DND-41 (cell line): Measurements from ENCODE around the gene DCUN1D4.

Source experiments
- ATAC-seq: fragments of 200-7000 bp; cut with Tn5 transposase; 3 replicates; pipeline ENCODE4 v1.9.1; 2021; ENCODE audit warnings: low read depth; ENCODE audit not compliant: insufficient read depth
- DNase-seq: peaks from one replicate; pipeline ENCODE4 v3.0.0-alpha.2; 2020
- H2AFZ ChIP-seq: 2 replicates; pipeline ENCODE4 v1.6.0; 2012; ENCODE audit warnings: low read depth, low read length
- H3K27ac ChIP-seq: 2 replicates; pipeline ENCODE4 v1.5.1; 2012; ENCODE audit warnings: low read length, inconsistent platforms
- H3K27me3 ChIP-seq: fragments of 200-600 bp; sonication (generic); 2 replicates; pipeline ENCODE4 v1.6.0; 2012; ENCODE audit warnings: low read length, mild to moderate bottlenecking, inconsistent platforms; ENCODE audit not compliant: insufficient read depth, poor library complexity
- H3K36me3 ChIP-seq: 2 replicates; pipeline ENCODE4 v1.5.1; 2012; ENCODE audit warnings: low read length, inconsistent platforms; ENCODE audit not compliant: insufficient read depth
- H3K4me1 ChIP-seq: 2 replicates; pipeline ENCODE4 v1.5.1; 2012; ENCODE audit warnings: mild to moderate bottlenecking, low read length; ENCODE audit not compliant: insufficient read depth
- H3K4me2 ChIP-seq: 2 replicates; pipeline ENCODE4 v1.6.0; 2012; ENCODE audit warnings: mild to moderate bottlenecking, moderate library complexity, low read length, inconsistent platforms; ENCODE audit not compliant: insufficient read depth
- H3K4me3 ChIP-seq, 2 experiments: fragments of 200-600 bp in 1 of 2; shearing (Covaris generic) in 1 of 2; 2 replicates each; pipeline ENCODE4 v1.5.1; 2012 to 2016; ENCODE audit warnings: inconsistent platforms in 2 of 2, low read length in 2 of 2, mild to moderate bottlenecking in 2 of 2, low read depth in 1 of 2, moderate library complexity in 1 of 2
- H3K79me2 ChIP-seq: 2 replicates; pipeline ENCODE4 v1.6.0; 2012; ENCODE audit warnings: low read length, inconsistent platforms; ENCODE audit not compliant: insufficient read depth
- H3K9ac ChIP-seq: 2 replicates; pipeline ENCODE4 v1.6.0; 2012; ENCODE audit warnings: low read depth, mild to moderate bottlenecking, inconsistent platforms, low read length, moderate library complexity
- H3K9me3 ChIP-seq: 2 replicates; pipeline ENCODE4 v1.5.1; 2012; ENCODE audit warnings: low read length, moderate library complexity, mild to moderate bottlenecking, inconsistent platforms; ENCODE audit not compliant: insufficient read depth, severe bottlenecking
- H4K20me1 ChIP-seq: 2 replicates; pipeline ENCODE4 v1.6.0; 2012; ENCODE audit warnings: low read length; ENCODE audit not compliant: insufficient read depth
- CTCF ChIP-seq: IDR thresholded peaks from 2 replicates; pipeline ENCODE4 v1.5.1; 2012; ENCODE audit warnings: borderline replicate concordance, low read length, moderate library complexity, mild to moderate bottlenecking; ENCODE audit not compliant: poor library complexity, severe bottlenecking; ENCODE audit errors: extremely low read depth
- EZH2 ChIP-seq: IDR thresholded peaks from 3 replicates; pipeline ENCODE4 v1.6.1; 2012; ENCODE audit warnings: borderline replicate concordance, low read depth, mild to moderate bottlenecking, moderate library complexity, low read length, inconsistent platforms; ENCODE audit not compliant: severe bottlenecking

DCUN1D4 gene

GRCh38 chr4:51845711-51846110 is 2.8 kb downstream of the DCUN1D4 start:
- Histone ChIP-seq H3K27me3 (no peaks in the 10 kb centered on the region), H3K4me3 (no peak overlapping the region), H2AFZ (no peak overlapping the region), H3K9ac (no peak overlapping the region), H3K4me2 (peak overlapping the region; percentile 92; the same call in 1 of the 2 replicates), H3K9me3 (no peaks in the 10 kb centered on the region), H3K79me2 (peaks cover 73% of the 10 kb centered on the region), H3K27ac (no peak overlapping the region), H4K20me1 (peaks cover 42% of the 10 kb centered on the region), H3K4me1 (peaks cover 55% of the 10 kb centered on the region), H3K36me3 (peaks cover 19% of the 10 kb centered on the region)
- TF ChIP-seq CTCF: no peak
- no peak for TF ChIP-seq EZH2
- ATAC-seq: no peak
- DNase-seq: no peak

- TF ChIP-seq EZH2 (no peak), CTCF (no peak)
- Histone ChIP-seq H3K4me2 (no peak overlapping the region), H3K79me2 (peaks cover 100% of the 10 kb centered on the region), H3K9me3 (no peaks in the 10 kb centered on the region), H3K27ac (no peak overlapping the region), H2AFZ (no peak overlapping the region), H4K20me1 (peaks cover 73% of the 10 kb centered on the region), H3K27me3 (no peaks in the 10 kb centered on the region), H3K9ac (no peak overlapping the region), H3K36me3 (peaks cover 19% of the 10 kb centered on the region), H3K4me3 (no peak overlapping the region), H3K4me1 (peaks cover 69% of the 10 kb centered on the region)
- DNase-seq (no peak), ATAC-seq (no peak)
Measured at GRCh38 chr4:51849430-51849829, 6.5 kb downstream of the DCUN1D4 start.

DNA sequence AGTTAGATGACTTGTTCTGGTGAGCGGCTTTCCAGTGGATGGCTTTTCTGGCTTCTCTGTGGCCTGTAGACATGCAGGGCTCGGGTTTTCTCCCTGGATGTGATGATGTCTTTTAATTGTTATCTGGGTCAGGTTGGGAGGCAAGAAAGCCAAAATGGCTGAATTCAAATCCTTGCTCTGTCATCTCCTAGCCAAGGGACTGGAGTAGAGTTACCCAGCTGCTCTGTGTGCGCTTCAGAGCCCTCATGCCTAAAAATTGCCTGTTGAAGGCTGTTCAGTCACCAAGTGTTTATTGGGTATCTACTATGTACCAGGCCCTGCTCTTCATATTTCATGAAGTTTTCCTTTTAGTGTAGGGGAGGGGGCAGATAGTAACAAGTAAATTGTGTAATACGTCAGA is 7.3 kb downstream of the DCUN1D4 start:
- Histone ChIP-seq H3K9me3 (no peaks in the 10 kb centered on the region), H3K79me2 (peaks cover 100% of the 10 kb centered on the region), H3K27ac (0 out of 2 replicates have a peak overlapping the region, but pooled peaks have one; percentile 25), H4K20me1 (peaks cover 71% of the 10 kb centered on the region), H2AFZ (no peak overlapping the region), H3K27me3 (no peaks in the 10 kb centered on the region), H3K9ac (no peak overlapping the region), H3K4me3 (no peak overlapping the region), H3K36me3 (peaks cover 14% of the 10 kb centered on the region; the same call in 1 of the 2 replicates), H3K4me2 (no peak overlapping the region), H3K4me1 (peaks cover 64% of the 10 kb centered on the region)
- no peak for ATAC-seq
- TF ChIP-seq CTCF (no peak), EZH2 (no peak)
- DNase-seq: no peak
